ENCODE data around the gene HELB. TPM values are rescaled to one million over a fixed set of nuclear protein-coding genes. Genes with fewer than 3 reads are reported as not detected.

Gene HELB
- total RNA-seq, 1 experiment from 2014 or later = 2.6 TPM

DNA sequence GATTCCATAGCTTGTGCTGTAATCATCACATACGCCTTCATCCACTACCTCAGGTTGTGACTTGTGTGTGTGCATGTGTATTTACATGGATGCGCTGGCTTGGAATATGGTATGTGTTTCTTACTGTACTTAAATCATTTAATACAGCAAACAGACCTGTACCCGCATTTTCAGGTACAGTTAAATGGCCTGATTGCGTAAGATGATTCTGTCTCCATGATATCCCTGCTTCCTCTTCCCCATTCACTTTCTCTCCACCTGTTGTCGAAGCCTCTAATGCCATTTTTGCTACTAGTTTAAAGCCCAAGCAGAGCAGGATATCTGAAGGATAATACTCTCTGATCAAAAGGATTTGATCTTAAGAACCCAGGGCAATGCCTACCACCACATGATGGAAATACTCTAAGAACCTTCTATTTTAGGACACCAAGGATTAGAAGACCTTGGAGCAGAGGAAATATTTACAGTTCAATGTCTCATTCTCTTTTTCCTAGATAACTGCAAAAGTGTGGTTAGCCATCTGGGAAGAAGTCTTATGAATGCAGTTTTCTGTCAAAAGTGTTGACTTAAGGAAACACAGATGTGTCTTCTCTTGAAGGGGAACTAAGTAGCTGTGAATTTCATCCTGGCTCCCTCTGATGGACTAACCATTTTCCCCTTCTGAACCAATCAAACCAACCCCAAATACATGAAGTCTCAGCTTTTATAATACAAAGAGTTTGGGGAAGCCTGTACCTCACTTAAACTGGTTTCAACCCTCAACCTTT, 78.7 kb downstream of the HELB start:
- no peaks in the 10 kb centered on the region for H3K4me1 Mint-ChIP-seq (ENCODE audit: insufficient read depth, unreplicated experiment)
- BruUV-seq (replicated peaks) = no TSS peak
- no peak for DNase-seq (ENCODE audit: unreplicated experiment)
- ChIA-PET CTCF (interaction anchor here (3.2 kb wide), 1 partner anchor 313 kb away, joined by 9 read pairs; no protein-coding TSS in a partner anchor), POLR2A (no interaction called here)
- H3K27me3 Mint-ChIP-seq (ENCODE audit: insufficient read depth, unreplicated experiment) = no peaks in the 10 kb centered on the region
- no peaks in the 10 kb centered on the region for H3K36me3 Mint-ChIP-seq (ENCODE audit: insufficient read depth, unreplicated experiment)
- no peak overlapping the region for H3K27ac Mint-ChIP-seq (ENCODE audit: low read depth, unreplicated experiment)
- no peak overlapping the region for H3K4me3 Mint-ChIP-seq (ENCODE audit: unreplicated experiment)
- intact Hi-C loops (cut with micrococcal nuclease) = no loop called here
- TF ChIP-seq CTCF (IDR thresholded peaks at IDR 0.05; ENCODE audit: unreplicated experiment) = no peak
- no peaks in the 10 kb centered on the region for H3K9me3 Mint-ChIP-seq (ENCODE audit: unreplicated experiment)

GRCh38 chr12:66387117-66387516, 84.8 kb downstream of the HELB start:
- CTCF ChIA-PET = interaction anchor here (2.5 kb wide), 1 partner anchor 22 kb away, joined by 9 read pairs; no protein-coding TSS in a partner anchor
- no TSS peak for BruUV-seq (replicated peaks)
- DNase-seq (ENCODE audit: unreplicated experiment) = no peak

More at GRCh38 chr12:66387117-66387516, 84.8 kb downstream of the HELB start:
- POLR2A ChIA-PET = no interaction called here
- no peaks in the 10 kb centered on the region for H3K36me3 Mint-ChIP-seq (ENCODE audit: insufficient read depth, unreplicated experiment)
- no peaks in the 10 kb centered on the region for H3K4me1 Mint-ChIP-seq (ENCODE audit: insufficient read depth, unreplicated experiment)
- TF ChIP-seq CTCF (IDR thresholded peaks at IDR 0.05; ENCODE audit: unreplicated experiment) = no peak
- no peak overlapping the region for H3K27ac Mint-ChIP-seq (ENCODE audit: low read depth, unreplicated experiment)
- H3K9me3 Mint-ChIP-seq (ENCODE audit: unreplicated experiment) = peaks cover 7% of the 10 kb centered on the region
- intact Hi-C loops (cut with micrococcal nuclease) = no loop called here
- H3K27me3 Mint-ChIP-seq (ENCODE audit: insufficient read depth, unreplicated experiment) = no peaks in the 10 kb centered on the region
- no peak overlapping the region for H3K4me3 Mint-ChIP-seq (ENCODE audit: unreplicated experiment)

Other genes with a start within 250 kb of the HELB start
- gene LLPH, start 171.7 kb upstream of the HELB start, total RNA-seq (2022) = 43.8 and 44.3 TPM in 2 replicates
- 58.5 and 74.3 TPM in 2 replicates for gene TMBIM4, start 132.5 kb upstream of the HELB start, total RNA-seq (2022)
- gene IRAK3, start 113.3 kb upstream of the HELB start, total RNA-seq (2022) = 0.05 TPM in 1 of 2 replicates, not detected in the other

Data from MCF 10A (cell line).